Activated T-helper 2 cell treated with anti-CD3 and anti-CD28 coated beads, Interferon-gamma antibody, Interleukin-2, Interleukin-4, amounts not matched to agents 10 μg/mL and 5 μg/mL and 100 μg/mL, durations not matched to agents 14 hours and 24 hours and 36 hours (primary cell): Measurements from ENCODE around the gene CDH4. TPM values are rescaled to one million over a fixed set of nuclear protein-coding genes. Genes with fewer than 3 reads are reported as not detected.

Experiments used
- DNase-seq: peaks from one replicate; pipeline ENCODE4 v3.0.0; 2021; ENCODE audit warnings: low spot score
- H3K27ac Mint-ChIP-seq: one replicate; pipeline ENCODE4 v1.8.0; 2021; ENCODE audit warnings: mixed read lengths
- H3K27me3 Mint-ChIP-seq: one replicate; pipeline ENCODE4 v1.8.0; 2021; ENCODE audit warnings: low read depth, mixed read lengths
- H3K36me3 Mint-ChIP-seq: one replicate; pipeline ENCODE4 v1.8.0; 2021; ENCODE audit warnings: low read depth, mixed read lengths
- H3K4me1 Mint-ChIP-seq: one replicate; pipeline ENCODE4 v1.8.0; 2021; ENCODE audit warnings: low read depth, mixed read lengths
- H3K4me3 Mint-ChIP-seq: one replicate; pipeline ENCODE4 v1.8.0; 2021; ENCODE audit warnings: low read depth, mild to moderate bottlenecking, moderate library complexity, mixed read lengths
- H3K9me3 Mint-ChIP-seq: one replicate; pipeline ENCODE4 v1.8.0; 2021; ENCODE audit warnings: mixed read lengths
- intact Hi-C: fragments of 100-400 bp; cut with micrococcal nuclease; formaldehyde crosslinking; loops from one replicate; pipeline ENCODE4 v1.15.1; 2023
- total RNA-seq: library from RNA; stranded (reverse); gene quantifications from 2 replicates; pipeline ENCODE4 v1.2.3, GENCODE V29; 2022

The CDH4 gene
- total RNA-seq, 1 donor from 2014 or later: not detected

GRCh38 chr20:61300293-61300692 is 48.2 kb downstream of the CDH4 start:
- Mint-ChIP-seq H3K4me1 (no peaks in the 10 kb centered on the region), H3K4me3 (no peak overlapping the region), H3K27ac (no peak overlapping the region), H3K36me3 (no peaks in the 10 kb centered on the region), H3K27me3 (no peaks in the 10 kb centered on the region), H3K9me3 (no peaks in the 10 kb centered on the region)
- intact Hi-C loops: no loop called here
- DNase-seq: no peak

GRCh38 chr20:61300709-61301108 is 48.6 kb downstream of the CDH4 start:
- no peak overlapping the region for H3K4me3 Mint-ChIP-seq
- no peak overlapping the region for H3K27ac Mint-ChIP-seq
- no peak for DNase-seq
- intact Hi-C loops: no loop called here
- H3K36me3 Mint-ChIP-seq: no peaks in the 10 kb centered on the region
- H3K9me3 Mint-ChIP-seq: no peaks in the 10 kb centered on the region
- no peaks in the 10 kb centered on the region for H3K27me3 Mint-ChIP-seq
- H3K4me1 Mint-ChIP-seq: no peaks in the 10 kb centered on the region

- no peaks in the 10 kb centered on the region for H3K36me3 Mint-ChIP-seq
Observed at GRCh38 chr20:61301711-61302525, 49.9 kb downstream of the CDH4 start.

GRCh38 chr20:61303217-61303616 is 51.2 kb downstream of the CDH4 start:
- H3K4me1 Mint-ChIP-seq: no peaks in the 10 kb centered on the region
- H3K36me3 Mint-ChIP-seq: no peaks in the 10 kb centered on the region
- H3K4me3 Mint-ChIP-seq: no peak overlapping the region
- intact Hi-C loops: no loop called here
- no peaks in the 10 kb centered on the region for H3K27me3 Mint-ChIP-seq
- DNase-seq: no peak
- H3K9me3 Mint-ChIP-seq: no peaks in the 10 kb centered on the region
- H3K27ac Mint-ChIP-seq: no peak overlapping the region

More at GRCh38 chr20:61301711-61302525, 49.9 kb downstream of the CDH4 start:
- no peak overlapping the region for H3K4me3 Mint-ChIP-seq
- intact Hi-C loops: no loop called here
- no peaks in the 10 kb centered on the region for H3K4me1 Mint-ChIP-seq
- no peaks in the 10 kb centered on the region for H3K9me3 Mint-ChIP-seq
- no peak overlapping the region for H3K27ac Mint-ChIP-seq
- no peaks in the 10 kb centered on the region for H3K27me3 Mint-ChIP-seq
- DNase-seq: no peak

GRCh38 chr20:61303675-61304074 is 51.6 kb downstream of the CDH4 start:
- Mint-ChIP-seq H3K27me3 (no peaks in the 10 kb centered on the region), H3K4me1 (no peaks in the 10 kb centered on the region), H3K4me3 (no peak overlapping the region), H3K27ac (no peak overlapping the region), H3K9me3 (no peaks in the 10 kb centered on the region), H3K36me3 (no peaks in the 10 kb centered on the region)
- DNase-seq: no peak
- intact Hi-C loops: no loop called here

- no peaks in the 10 kb centered on the region for H3K36me3 Mint-ChIP-seq
- H3K4me1 Mint-ChIP-seq: no peaks in the 10 kb centered on the region
- H3K27me3 Mint-ChIP-seq: no peaks in the 10 kb centered on the region
- no peak overlapping the region for H3K4me3 Mint-ChIP-seq
- H3K9me3 Mint-ChIP-seq: no peaks in the 10 kb centered on the region
- no peak for DNase-seq
- no peak overlapping the region for H3K27ac Mint-ChIP-seq
- intact Hi-C loops: no loop called here
Observed at GRCh38 chr20:61304750-61305149, 52.7 kb downstream of the CDH4 start.

- no peaks in the 10 kb centered on the region for H3K9me3 Mint-ChIP-seq
Observed at GRCh38 chr20:61306937-61307475, 54.9 kb downstream of the CDH4 start.

GRCh38 chr20:61307686-61308476 is 55.8 kb downstream of the CDH4 start:
- intact Hi-C loops: no loop called here
- Mint-ChIP-seq H3K9me3 (no peaks in the 10 kb centered on the region), H3K4me3 (no peak overlapping the region), H3K4me1 (no peaks in the 10 kb centered on the region), H3K27ac (no peak overlapping the region), H3K27me3 (no peaks in the 10 kb centered on the region), H3K36me3 (no peaks in the 10 kb centered on the region)
- no peak for DNase-seq

More at GRCh38 chr20:61306937-61307475, 54.9 kb downstream of the CDH4 start:
- no peak for DNase-seq
- intact Hi-C loops: no loop called here
- Mint-ChIP-seq H3K27ac (no peak overlapping the region), H3K4me3 (no peak overlapping the region), H3K4me1 (no peaks in the 10 kb centered on the region), H3K36me3 (no peaks in the 10 kb centered on the region), H3K27me3 (no peaks in the 10 kb centered on the region)

GRCh38 chr20:61308477-61308774 is 56.4 kb downstream of the CDH4 start:
- H3K4me3 Mint-ChIP-seq: no peak overlapping the region
- no peaks in the 10 kb centered on the region for H3K27me3 Mint-ChIP-seq
- H3K27ac Mint-ChIP-seq: no peak overlapping the region
- H3K4me1 Mint-ChIP-seq: no peaks in the 10 kb centered on the region
- H3K9me3 Mint-ChIP-seq: no peaks in the 10 kb centered on the region
- intact Hi-C loops: no loop called here
- no peak for DNase-seq
- H3K36me3 Mint-ChIP-seq: no peaks in the 10 kb centered on the region

GRCh38 chr20:61310954-61311353 is 58.9 kb downstream of the CDH4 start:
- intact Hi-C loops: no loop called here
- Mint-ChIP-seq H3K27ac (no peak overlapping the region), H3K36me3 (no peaks in the 10 kb centered on the region), H3K9me3 (no peaks in the 10 kb centered on the region), H3K27me3 (no peaks in the 10 kb centered on the region), H3K4me3 (no peak overlapping the region), H3K4me1 (no peaks in the 10 kb centered on the region)
- DNase-seq: no peak

GRCh38 chr20:61311656-61312387 is 59.8 kb downstream of the CDH4 start:
- Mint-ChIP-seq H3K36me3 (no peaks in the 10 kb centered on the region), H3K27ac (no peak overlapping the region), H3K4me1 (no peaks in the 10 kb centered on the region), H3K4me3 (no peak overlapping the region), H3K9me3 (no peaks in the 10 kb centered on the region), H3K27me3 (no peaks in the 10 kb centered on the region)
- no peak for DNase-seq
- intact Hi-C loops: no loop called here

GRCh38 chr20:61312925-61313324 is 60.9 kb downstream of the CDH4 start:
- intact Hi-C loops: no loop called here
- Mint-ChIP-seq H3K9me3 (no peaks in the 10 kb centered on the region), H3K4me1 (no peaks in the 10 kb centered on the region), H3K4me3 (no peak overlapping the region), H3K27me3 (no peaks in the 10 kb centered on the region), H3K36me3 (no peaks in the 10 kb centered on the region), H3K27ac (no peak overlapping the region)
- DNase-seq: no peak

GRCh38 chr20:61313396-61313795 is 61.3 kb downstream of the CDH4 start:
- no peaks in the 10 kb centered on the region for H3K27me3 Mint-ChIP-seq
- no peaks in the 10 kb centered on the region for H3K4me1 Mint-ChIP-seq
- intact Hi-C loops: no loop called here
- H3K4me3 Mint-ChIP-seq: no peak overlapping the region
- no peak overlapping the region for H3K27ac Mint-ChIP-seq
- no peaks in the 10 kb centered on the region for H3K9me3 Mint-ChIP-seq
- no peaks in the 10 kb centered on the region for H3K36me3 Mint-ChIP-seq
- DNase-seq: no peak
